ELF-1 (cell line): ENCODE data around the gene FADS3.

Experiments
- DNase-seq: peaks from one replicate; pipeline ENCODE4 v3.0.0-alpha.2; 2016; ENCODE audit warnings: low read depth, low spot score

FADS3 gene

GRCh38 chr11:61834278-61835048 is 56.9 kb downstream of the FADS3 start:
- DNase-seq = peak; percentile 63

DNA sequence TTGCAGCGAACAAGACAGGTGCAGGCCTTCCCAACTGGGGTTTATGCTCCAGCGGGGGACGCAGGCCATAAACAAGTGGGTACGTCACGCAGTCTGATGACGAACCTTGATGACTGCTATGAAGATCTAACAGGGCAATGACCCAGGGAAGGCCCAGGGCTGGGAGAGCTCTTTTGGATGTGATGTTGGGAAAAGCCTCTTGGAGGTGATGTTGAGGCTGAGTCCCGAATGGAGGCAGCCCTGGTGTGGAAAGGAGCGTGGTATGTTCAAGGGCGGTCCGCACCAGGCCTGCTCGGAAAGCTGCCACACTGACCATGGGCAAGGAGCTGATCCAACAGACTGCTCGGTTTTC is 57.4 kb downstream of the FADS3 start:
- no peak for DNase-seq

DNA sequence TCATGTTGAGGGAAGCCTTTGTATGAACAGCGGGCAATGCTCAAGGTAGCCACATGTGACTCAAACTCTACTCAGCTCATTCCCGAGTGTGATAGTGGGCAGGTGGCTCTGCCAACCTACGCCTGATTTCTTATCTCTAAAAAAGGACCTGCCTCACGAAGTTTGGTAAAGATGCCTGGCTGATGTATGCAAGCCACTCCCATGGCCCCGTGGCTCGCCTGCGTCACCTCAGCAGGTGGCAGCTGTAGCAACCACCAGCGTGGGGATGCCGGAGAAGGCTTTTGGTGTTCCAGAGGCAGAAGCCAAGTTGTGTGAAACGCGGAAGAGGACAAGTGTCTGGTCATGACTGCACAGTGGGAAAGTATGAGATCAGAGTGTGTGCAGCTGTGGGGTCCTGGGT is 57.9 kb downstream of the FADS3 start:
- DNase-seq = no peak

- DNase-seq = no peak
Measured at GRCh38 chr11:61832754-61833153, 58.6 kb downstream of the FADS3 start.

- DNase-seq = no peak
Measured at GRCh38 chr11:61832207-61832606, 59.1 kb downstream of the FADS3 start.

- DNase-seq = no peak
Measured at GRCh38 chr11:61830237-61831105, 60.9 kb downstream of the FADS3 start.

GRCh38 chr11:61829806-61830205 is 61.5 kb downstream of the FADS3 start:
- no peak for DNase-seq

GRCh38 chr11:61828629-61829407 is 62.5 kb downstream of the FADS3 start:
- DNase-seq = peak; percentile 64

DNA sequence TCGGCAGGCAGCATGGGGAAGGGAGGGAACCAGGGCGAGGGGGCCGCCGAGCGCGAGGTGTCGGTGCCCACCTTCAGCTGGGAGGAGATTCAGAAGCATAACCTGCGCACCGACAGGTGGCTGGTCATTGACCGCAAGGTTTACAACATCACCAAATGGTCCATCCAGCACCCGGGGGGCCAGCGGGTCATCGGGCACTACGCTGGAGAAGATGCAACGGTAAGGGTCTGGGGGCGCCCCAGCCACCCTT is 63.0 kb downstream of the FADS3 start:
- DNase-seq = no peak

GRCh38 chr11:61827571-61828378 is 63.6 kb downstream of the FADS3 start, which contains the start of gene FADS2:
Gene FADS2, plus strand, starts transcription at chr11:61828300. Its CDS starts 91 bp downstream, at chr11:61828391.
- peak; percentile 92 for DNase-seq

GRCh38 chr11:61826930-61827570 is 64.3 kb downstream of the FADS3 start:
- DNase-seq = no peak
